GM19043 (cell line): ENCODE measurements around the gene CCDC92B.
"Not testable (repeated sequence)": the region's sequence is repeated elsewhere in the genome, so short reads cannot be mapped to it uniquely, and the experiment has no call there.

ENCODE experiments used
- ATAC-seq: cut with Tn5 transposase; IDR thresholded peaks from one replicate; pipeline ENCODE4 v1.9.1; 2021; ENCODE audit warnings: low read depth; ENCODE audit not compliant: unreplicated experiment

CCDC92B gene

DNA sequence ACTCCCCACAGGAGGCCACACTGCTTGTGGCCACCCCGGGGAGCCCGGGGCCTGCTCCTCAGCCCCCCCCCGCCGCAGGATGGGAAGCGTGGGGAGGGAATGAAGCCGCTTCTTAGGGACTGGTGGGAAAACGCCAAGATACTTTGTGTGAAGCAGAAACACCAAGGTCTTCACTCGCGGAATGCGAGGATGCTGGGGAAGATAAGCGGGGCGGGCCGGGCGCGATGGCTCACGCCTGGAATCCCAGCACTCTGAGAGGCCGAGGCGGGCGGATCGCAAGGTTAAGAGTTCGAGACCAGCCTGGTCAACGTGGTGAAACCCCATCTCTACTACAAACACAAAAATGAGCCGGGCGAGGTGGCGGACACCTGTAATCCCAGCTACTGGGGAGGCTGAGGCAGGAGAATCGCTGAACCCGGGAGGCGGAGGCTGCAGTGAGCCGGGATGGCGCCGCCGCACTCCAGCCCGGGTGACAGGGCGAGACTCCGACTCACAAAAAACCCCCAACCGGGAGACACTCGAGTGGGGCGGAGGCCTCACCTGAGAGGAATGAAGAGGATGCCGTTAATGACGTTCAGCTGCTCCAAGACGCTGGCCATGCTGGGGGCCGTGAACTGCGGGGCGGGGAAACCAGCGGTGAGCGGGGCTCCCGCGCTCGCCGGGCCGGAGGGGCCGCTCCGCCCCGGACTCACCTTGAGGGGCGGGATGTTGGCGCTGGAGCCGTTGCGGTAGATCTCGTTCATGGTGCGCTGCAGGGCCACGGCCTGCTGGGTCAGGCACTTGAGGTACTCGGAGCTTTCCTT, 58.2 kb downstream of the CCDC92B start:
- no peak for ATAC-seq

DNA sequence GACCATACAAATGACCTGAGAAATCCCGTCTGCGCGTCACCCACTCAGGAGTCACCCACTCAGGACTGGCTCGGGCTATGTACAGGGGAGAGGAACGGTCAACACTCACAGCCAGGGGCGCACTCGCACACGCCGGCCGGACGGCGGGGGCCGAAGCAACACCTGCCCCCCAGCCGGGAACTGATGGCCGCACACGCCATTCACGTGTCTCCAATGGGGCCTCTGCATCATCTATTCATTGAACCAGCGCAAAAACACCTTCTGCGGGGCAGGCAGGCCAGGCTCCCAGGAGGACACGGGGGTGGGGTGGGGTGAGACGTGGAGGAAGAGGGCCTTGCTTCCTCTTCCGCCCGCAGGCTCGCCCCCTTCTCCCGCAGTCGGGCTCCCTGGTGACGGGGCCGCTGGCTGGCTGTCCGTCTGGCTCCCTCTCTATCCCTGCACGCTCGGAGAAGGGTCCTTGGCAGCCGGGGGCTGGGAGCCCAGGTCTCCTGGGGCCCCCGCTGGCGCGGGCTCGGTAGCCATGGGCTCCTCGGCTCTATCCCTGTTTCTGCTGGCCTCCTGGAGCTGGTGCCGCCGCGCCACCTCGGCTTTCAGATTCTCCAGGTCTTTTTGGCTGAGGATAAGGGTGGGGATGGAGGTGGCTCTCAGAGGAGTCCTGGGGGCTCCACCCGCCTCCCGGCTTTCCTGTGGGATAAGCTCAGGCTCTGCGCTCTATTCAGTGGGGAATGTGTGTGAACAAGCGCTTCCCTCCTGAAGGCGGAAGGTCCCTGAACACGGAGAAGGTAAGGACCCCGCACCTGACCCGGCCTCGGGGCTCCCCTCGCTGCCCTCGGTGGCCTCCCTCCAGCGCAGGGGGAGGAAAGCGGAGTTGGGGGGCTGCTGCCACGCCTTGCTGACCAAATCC, 59.0 kb downstream of the CCDC92B start:
- no peak for ATAC-seq

DNA sequence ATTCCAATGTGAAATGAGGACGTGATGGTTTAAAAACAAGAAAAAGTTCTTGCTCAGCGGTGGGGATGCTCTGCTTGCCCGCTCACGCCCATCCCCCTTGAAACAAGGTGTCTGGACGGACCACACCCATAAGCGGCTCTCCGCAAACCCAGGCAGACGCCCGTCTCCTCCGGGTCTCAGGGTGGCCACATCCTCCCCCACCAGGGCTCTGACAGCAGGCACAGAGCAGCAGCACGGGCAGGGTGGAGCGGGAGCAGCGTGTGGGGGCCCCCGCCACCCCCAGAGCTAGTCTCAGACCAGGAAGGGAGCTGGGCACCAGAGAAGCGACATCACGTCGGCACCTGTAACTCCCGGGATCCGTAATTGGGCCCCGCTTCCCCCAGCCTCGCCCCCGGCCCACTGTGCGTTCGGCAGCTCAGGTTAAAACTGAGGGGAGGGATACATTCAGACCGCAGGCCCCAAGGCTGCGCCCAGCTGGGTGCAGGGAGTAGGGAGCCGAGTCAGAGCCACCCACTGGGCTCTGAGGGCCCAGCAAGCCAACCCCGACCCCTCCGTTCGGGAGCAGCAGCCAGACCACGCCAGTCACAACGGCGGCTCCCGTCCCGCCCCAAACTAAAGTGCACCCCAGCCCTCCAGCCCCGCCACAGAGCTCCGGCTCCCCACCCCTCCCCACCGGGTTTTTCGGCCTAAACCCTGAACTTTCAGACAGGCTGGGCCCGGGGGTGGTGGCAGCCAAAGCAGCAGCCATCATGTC, 59.9 kb downstream of the CCDC92B start:
- ATAC-seq, result no peak

DNA sequence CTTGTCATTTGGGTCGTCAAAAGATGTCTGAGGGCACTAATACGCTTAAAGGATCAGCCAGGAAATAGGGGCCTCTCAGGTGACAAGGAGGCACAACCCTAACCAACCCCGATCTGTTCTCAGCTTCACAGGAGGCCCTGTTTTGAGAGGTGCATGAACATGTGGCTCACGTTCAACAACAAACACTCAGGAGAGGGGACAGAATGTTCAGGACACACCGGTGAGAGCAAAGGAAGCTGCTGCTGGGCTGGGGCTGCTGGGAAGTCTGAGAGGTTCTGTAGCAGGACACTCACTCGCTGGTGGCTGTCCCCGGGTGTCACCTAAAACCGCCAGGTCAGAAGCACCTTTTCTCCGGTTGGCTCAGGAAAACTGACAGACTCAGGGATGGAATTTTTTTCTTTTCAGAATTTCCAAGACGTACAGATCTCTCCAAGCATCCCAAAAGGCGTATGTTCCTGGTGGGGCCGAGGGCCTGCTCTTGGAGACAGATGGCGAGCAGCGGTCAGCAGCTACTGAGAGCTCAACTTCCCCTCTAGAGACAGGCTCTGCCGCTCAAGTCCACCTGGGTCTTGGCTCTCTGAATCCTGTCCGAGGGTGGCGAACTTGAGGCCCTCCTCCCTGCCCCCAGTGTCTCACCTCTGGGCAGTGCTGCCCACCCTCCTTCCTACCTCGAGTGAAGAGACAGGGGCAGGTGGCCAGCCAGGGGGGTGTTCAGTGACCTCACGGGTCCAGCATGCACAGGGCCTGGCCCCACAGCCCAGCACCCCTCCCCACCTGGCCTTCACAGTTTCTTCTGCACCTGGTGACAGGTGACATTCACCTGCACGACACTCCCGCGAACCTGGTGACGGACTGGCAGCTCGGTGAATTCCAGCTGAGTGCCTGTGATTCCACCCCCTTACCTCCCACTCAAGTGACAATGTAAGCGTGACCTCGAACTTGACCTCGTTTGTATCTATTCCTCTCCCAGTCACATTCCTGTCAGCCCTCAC, 60.8 kb downstream of the CCDC92B start:
- no peak for ATAC-seq

DNA sequence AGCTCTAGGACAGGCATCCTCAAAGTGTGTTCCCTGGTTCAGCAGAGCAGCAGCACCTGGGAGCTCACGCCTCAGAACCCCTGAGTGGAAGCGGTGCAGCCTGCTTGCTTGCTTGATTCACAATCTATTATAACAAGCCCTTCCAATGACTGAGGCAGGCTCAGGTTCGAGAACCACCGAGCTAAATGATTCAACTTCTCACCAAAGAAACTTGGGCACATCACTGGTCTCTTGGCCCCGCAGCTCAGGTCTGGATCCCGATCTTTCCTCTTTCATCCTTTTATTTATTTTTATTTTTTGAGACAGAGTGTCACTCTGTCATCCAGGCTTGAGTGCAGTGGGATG, 62.4 kb downstream of the CCDC92B start:
- no peak for ATAC-seq

DNA sequence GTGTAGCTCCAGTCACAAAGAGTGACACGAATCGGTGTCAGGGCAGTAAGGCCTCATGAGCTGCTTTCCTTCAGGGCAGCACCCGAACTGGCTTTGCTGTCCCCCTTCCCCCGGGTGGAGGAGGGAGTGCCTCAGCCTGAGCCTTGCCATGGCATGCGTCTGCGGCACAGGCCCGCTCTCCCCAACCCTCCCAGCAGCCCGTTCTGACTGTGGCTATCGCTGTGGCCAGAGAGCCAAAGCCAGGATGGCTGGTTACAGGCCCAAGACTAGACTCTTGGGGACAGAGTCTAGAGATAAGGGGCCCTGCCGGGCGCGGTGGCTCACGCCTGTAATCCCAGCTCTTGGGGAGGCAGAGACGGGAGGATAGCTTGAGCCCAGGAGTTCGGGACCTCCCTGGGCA, 63.8 kb downstream of the CCDC92B start:
- no peak for ATAC-seq

DNA sequence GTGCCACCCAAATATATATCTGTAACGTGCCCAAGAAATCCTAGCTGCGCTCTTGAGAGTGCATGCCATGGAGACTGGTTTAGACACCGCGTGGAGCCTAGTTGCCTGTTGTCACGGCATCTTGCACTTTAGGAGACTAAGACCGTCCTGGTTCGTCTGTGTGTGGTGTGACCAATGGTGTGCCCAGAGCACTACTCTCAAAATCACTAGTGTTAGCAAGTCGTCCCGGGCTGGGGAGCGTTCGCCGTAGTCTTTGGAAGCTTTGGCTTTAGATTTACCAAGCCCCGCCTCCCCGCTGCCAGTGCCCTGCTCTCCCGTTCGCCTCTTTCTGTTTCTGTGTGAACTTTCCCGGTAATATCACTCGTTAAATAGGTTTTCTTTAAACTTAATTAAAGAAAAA, 64.9 kb downstream of the CCDC92B start:
- no peak for ATAC-seq

DNA sequence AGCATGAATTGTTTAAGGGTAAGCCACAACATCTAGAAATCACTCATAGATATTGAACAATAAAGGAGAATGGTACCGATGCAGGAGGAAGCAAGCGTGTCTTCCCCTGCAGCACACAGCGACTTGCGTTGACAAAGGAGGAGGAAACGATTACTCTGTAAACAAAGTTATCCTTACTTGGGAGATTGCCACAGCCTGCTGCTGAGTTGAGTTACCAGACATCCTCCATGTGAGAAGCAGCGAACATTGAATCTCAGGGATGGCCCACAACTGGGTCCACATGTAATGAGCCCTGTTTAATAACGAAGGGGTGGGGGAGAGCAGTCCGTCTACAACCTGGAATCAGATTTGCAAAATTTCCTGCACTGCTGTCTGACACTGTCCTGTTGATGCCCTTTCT, 65.5 kb downstream of the CCDC92B start:
- ATAC-seq, result no peak

DNA sequence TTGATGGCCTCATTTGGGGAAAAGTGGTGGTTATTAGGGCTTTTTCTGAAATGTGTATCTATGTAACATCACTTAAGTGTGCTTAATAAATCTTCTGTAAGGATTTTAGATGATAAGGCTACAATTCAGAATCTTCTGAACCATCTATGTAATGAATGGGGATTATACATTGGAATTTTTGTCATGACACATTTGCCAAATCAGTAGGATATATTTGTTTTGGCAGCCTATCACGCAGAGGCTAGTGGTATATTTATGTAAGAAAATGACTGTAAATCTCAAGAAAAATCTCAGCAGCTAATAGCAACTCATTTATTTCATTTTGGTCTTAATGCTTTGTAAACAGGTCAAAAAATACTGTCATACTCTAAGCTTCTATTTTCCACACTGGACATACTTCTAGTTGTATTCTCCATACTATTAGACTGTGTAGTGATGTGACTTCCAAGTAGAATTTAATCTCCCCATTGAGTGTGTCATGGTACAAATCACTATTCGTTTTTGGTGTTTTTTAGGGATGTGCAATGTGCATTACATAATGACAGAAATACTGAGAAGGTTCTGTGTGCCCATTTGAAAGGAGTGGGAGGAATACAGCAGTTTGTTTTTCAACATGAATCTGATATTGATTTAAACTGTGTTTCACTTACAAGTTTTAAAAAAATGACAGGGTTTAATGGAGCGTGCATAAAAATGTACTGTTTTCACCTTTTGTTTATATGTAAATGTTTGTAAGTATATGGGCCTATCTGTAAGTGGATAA, 67.1 kb downstream of the CCDC92B start:
- ATAC-seq, result no peak

DNA sequence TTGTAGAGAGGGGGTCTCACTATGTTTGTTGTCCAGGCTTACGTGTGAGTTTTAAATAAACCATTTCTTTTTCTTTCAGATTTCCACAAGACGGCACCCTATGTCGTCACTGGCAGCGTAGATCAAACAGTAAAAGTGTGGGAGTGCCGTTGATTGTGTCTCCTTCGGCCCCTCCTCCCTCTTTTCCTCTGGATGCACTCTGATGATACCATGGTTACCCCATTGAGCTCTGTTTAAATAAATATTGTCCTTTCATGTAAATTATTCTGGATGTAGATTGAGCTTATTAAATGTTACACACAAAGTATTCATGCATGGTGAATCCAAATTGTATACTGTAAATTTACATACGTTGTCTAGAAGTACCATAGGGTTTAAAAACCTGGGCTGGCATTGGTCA, 67.8 kb downstream of the CCDC92B start:
- ATAC-seq, result no peak

DNA sequence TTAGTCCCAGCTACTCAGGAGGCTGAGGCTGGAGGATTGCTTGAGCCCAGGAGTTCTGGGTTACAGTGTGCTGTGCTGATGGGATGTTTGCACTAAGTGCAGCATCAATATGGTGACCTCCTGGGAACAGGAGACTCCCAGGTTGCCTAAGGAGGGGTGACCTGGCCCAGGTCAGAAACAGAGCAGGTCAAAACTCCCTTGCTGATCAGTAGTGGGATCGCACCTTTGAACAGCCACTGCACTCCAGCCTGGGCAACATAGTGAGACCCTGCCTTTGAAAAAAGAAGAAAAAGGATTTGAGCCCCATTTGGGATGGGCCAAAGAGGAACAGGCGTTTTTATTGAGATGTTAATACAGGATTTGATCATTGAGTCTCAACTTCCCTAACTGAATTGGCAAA, 68.5 kb downstream of the CCDC92B start:
- ATAC-seq, result no peak

DNA sequence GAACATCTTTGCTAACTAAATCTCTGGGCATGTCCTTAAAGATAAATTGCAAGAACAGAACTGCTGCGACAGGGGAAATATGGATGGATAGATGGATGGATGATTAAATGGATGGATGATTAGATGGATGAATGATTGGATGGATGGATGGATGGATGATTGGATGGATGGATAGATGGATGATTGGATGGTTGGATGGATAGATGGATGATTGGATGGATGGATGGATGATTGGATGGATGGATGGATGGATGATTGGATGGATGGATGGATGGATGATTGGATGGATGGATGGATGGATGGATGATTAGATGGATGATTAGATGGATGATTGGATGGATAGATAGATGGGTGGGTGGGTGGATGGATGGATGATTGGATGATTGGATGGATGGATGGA, 70.2 kb downstream of the CCDC92B start:
- ATAC-seq, result not testable (repeated sequence)
